WTC11 (cell line): ENCODE measurements around the gene SMCO2.

Source experiments
- CTCF ChIP-seq: fragments of 200-600 bp; IDR thresholded peaks from 2 replicates; pipeline ENCODE4 v1.8.0; 2022; ENCODE audit warnings: antibody characterized with exemption
- ELF4 ChIP-seq: sonication (generic); formaldehyde crosslinking; IDR thresholded peaks from 2 replicates; pipeline ENCODE4 v1.8.1; 2022; ENCODE audit warnings: low read depth, mild to moderate bottlenecking, moderate library complexity, missing genetic modification reagents
- GRHL2 ChIP-seq: fragments of 250-450 bp; sonication (Bioruptor Pico); IDR thresholded peaks from 2 replicates; pipeline ENCODE4 v1.8.0; 2022; ENCODE audit warnings: mild to moderate bottlenecking, moderate library complexity; ENCODE audit not compliant: insufficient replicate concordance, severe bottlenecking
- JAZF1 ChIP-seq: fragments of 250-450 bp; sonication (Bioruptor Pico); IDR thresholded peaks from 2 replicates; pipeline ENCODE4 v1.9.0; 2021; ENCODE audit warnings: moderate library complexity, mild to moderate bottlenecking, inconsistent platforms
- SMAD4 ChIP-seq: sonication (generic); formaldehyde crosslinking; IDR thresholded peaks from 2 replicates; pipeline ENCODE4 v1.8.0; 2022; ENCODE audit warnings: mild to moderate bottlenecking, missing genetic modification reagents
- SP1 ChIP-seq: sonication (generic); formaldehyde crosslinking; conservative IDR thresholded peaks from 2 replicates; pipeline ENCODE4 v1.8.1; 2022; ENCODE audit warnings: missing genetic modification reagents
- TCF7 ChIP-seq: sonication (generic); formaldehyde crosslinking; IDR thresholded peaks from 2 replicates; pipeline ENCODE4 v1.8.0; 2022; ENCODE audit warnings: mild to moderate bottlenecking, low read depth, missing genetic modification reagents, moderate library complexity
- ZBTB43 ChIP-seq: sonication (generic); formaldehyde crosslinking; IDR thresholded peaks from 2 replicates; pipeline ENCODE4 v1.8.1; 2023; ENCODE audit warnings: mild to moderate bottlenecking, missing genetic modification reagents

- TF ChIP-seq CTCF (no peak), SP1 (CRISPR knock-in tag) (no peak), TCF7 (no peak), JAZF1 (CRISPR knock-in tag) (no peak), ELF4 (CRISPR knock-in tag) (no peak), ZBTB43 (CRISPR knock-in tag) (no peak), GRHL2 (no peak), SMAD4 (CRISPR knock-in tag) (no peak)
Measured at GRCh38 chr12:27399074-27399473, 47.5 kb upstream of the SMCO2 start.
